Astrocyte (in vitro differentiated cells and primary cell): ENCODE data around the gene SHISA9.

Experiments
- EZH2 ChIP-seq: IDR thresholded peaks from 2 replicates; pipeline ENCODE4 v1.6.1; 2012; ENCODE audit warnings: mild to moderate bottlenecking, low read length, inconsistent platforms; ENCODE audit not compliant: insufficient read depth
- TF ChIP-seq, protein P1 (sequence below): IDR thresholded peaks from 2 replicates; pipeline ENCODE4 v1.5.1; 2011; ENCODE audit warnings: low read depth, mild to moderate bottlenecking, inconsistent platforms, low read length, moderate library complexity; ENCODE audit not compliant: insufficient read depth

DNA sequence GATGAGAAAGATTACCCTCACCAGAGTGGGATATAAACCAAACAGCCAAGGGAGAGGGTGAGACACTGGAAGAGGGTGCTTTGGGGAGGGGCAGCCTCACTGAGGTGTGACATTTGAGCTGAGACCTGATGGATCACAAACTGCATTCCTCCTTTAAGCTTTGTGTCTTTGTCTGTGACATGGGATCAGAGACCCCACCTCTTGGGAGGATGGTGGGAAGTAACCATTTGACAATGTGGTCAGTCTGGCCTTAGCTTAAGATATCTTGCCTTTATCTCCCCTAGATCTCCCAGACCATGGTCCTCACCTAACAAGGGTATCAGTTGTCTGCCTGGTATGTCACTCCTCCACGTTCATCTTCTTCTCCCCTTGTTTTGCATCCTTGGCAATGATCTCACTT is 163.4 kb downstream of the SHISA9 start:
- TF ChIP-seq, protein P1, sequence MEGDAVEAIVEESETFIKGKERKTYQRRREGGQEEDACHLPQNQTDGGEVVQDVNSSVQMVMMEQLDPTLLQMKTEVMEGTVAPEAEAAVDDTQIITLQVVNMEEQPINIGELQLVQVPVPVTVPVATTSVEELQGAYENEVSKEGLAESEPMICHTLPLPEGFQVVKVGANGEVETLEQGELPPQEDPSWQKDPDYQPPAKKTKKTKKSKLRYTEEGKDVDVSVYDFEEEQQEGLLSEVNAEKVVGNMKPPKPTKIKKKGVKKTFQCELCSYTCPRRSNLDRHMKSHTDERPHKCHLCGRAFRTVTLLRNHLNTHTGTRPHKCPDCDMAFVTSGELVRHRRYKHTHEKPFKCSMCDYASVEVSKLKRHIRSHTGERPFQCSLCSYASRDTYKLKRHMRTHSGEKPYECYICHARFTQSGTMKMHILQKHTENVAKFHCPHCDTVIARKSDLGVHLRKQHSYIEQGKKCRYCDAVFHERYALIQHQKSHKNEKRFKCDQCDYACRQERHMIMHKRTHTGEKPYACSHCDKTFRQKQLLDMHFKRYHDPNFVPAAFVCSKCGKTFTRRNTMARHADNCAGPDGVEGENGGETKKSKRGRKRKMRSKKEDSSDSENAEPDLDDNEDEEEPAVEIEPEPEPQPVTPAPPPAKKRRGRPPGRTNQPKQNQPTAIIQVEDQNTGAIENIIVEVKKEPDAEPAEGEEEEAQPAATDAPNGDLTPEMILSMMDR: no peak
- no peak for TF ChIP-seq EZH2
